CD4-positive, alpha-beta T cell (primary cell): ENCODE data around the gene GNAQ. TPM values are rescaled to one million over a fixed set of nuclear protein-coding genes. Genes with fewer than 3 reads are reported as not detected.

Source experiments
- ATAC-seq: fragments of 200-7000 bp; cut with Tn5 transposase; one replicate; pipeline ENCODE4 v1.10.0; 2022; ENCODE audit warnings: mild to moderate bottlenecking; ENCODE audit not compliant: poor library complexity
- CTCF ChIA-PET: fragments of 350-600 bp; sonication (Branson Sonifier 250); formaldehyde crosslinking; loops from one replicate; lab custom pipeline; 2021; ENCODE audit warnings: antibody characterized with exemption, inconsistent platforms; lab: Charles Lee
- POLR2A ChIA-PET: fragments of 350-600 bp; sonication (Branson Sonifier 250); formaldehyde crosslinking; loops from one replicate; lab custom pipeline; 2021; ENCODE audit warnings: antibody characterized with exemption, inconsistent platforms; lab: Charles Lee
- DNase-seq, 14 experiments: peaks; one replicate each; pipeline ENCODE4 v3.0.0-alpha.2; 2013 to 2020; ENCODE audit warnings: mixed read lengths in 2 of 14
- H3K27ac ChIP-seq, 2 donors: one replicate each; pipeline versions ENCODE4 v1.5.1 to v1.7.0; 2013; ENCODE audit warnings: low read length in 2 of 2, low read depth in 1 of 2, mild to moderate bottlenecking in 1 of 2
- H3K27me3 ChIP-seq, 2 experiments: 1 replicate in 1 of 2; 2 replicates in 1 of 2; pipeline versions ENCODE4 v1.6.1 to v1.7.0; 2013; ENCODE audit warnings: low read length in 2 of 2, control low read depth in 1 of 2, mild to moderate bottlenecking in 1 of 2, moderate library complexity in 1 of 2; ENCODE audit not compliant: insufficient read depth in 2 of 2, control insufficient read depth in 1 of 2
- H3K36me3 ChIP-seq: one replicate; pipeline ENCODE4 v1.6.1; 2013; ENCODE audit warnings: low read length, control low read depth; ENCODE audit not compliant: insufficient read depth
- H3K4me1 ChIP-seq: one replicate; pipeline ENCODE4 v1.6.1; 2013; ENCODE audit warnings: low read length, control low read depth; ENCODE audit not compliant: insufficient read depth
- H3K4me3 ChIP-seq: one replicate; pipeline ENCODE4 v1.5.1; 2013; ENCODE audit warnings: mild to moderate bottlenecking, low read length, moderate library complexity
- H3K9me3 ChIP-seq, 2 experiments: 1 replicate in 1 of 2; 2 replicates in 1 of 2; pipeline versions ENCODE4 v1.6.1 to v1.7.0; 2013; ENCODE audit warnings: low read length in 2 of 2, mild to moderate bottlenecking in 2 of 2, control low read depth in 1 of 2, moderate library complexity in 1 of 2; ENCODE audit not compliant: control insufficient read depth in 1 of 2, insufficient read depth in 1 of 2
- H3K27ac Mint-ChIP-seq: one replicate; pipeline ENCODE4 v1.8.0; 2020; ENCODE audit warnings: mixed read lengths
- H3K27me3 Mint-ChIP-seq: one replicate; pipeline ENCODE4 v1.8.0; 2021; ENCODE audit warnings: mixed read lengths
- H3K36me3 Mint-ChIP-seq: one replicate; pipeline ENCODE4 v1.8.0; 2021; ENCODE audit warnings: low read depth, mixed read lengths
- H3K4me1 Mint-ChIP-seq: one replicate; pipeline ENCODE4 v1.8.0; 2021; ENCODE audit warnings: low read depth, mixed read lengths
- H3K4me3 Mint-ChIP-seq: one replicate; pipeline ENCODE4 v1.8.0; 2020; ENCODE audit warnings: mild to moderate bottlenecking, mixed read lengths
- H3K9me3 Mint-ChIP-seq: one replicate; pipeline ENCODE4 v1.8.0; 2020; ENCODE audit warnings: mixed read lengths
- intact Hi-C, 2 experiments: fragments of 100-400 bp; cut with DNase I in 1 of 2; cut with micrococcal nuclease in 1 of 2; formaldehyde crosslinking; loops; one replicate each; pipeline versions ENCODE4 v1.15.1 to v1.9.0; 2023 to 2025; cut with DNase I, micrococcal nuclease
- total RNA-seq, 174 experiments: library from RNA in 2 of 174; stranded (reverse) in 2 of 174; gene quantifications; one replicate each; pipeline ENCODE4 v1.2.3 and lab custom pipeline; 2021 to 2026
- TF ChIP-seq, protein P1 (sequence below): fragments of 200-600 bp; IDR thresholded peaks from one replicate; pipeline ENCODE4 v1.8.0; 2022; ENCODE audit warnings: antibody characterized with exemption, mild to moderate bottlenecking

The GNAQ gene
- total RNA-seq, 2 experiments from 2014 or later = 55.5 to 55.9 TPM

- Histone ChIP-seq H3K36me3 (no peaks in the 10 kb centered on the region), H3K4me1 (no peaks in the 10 kb centered on the region), H3K27me3 (no peaks in the 10 kb centered on the region), H3K27ac (no peak overlapping the region), H3K4me3 (no peak overlapping the region), H3K9me3 (no peaks in the 10 kb centered on the region)
- POLR2A ChIA-PET = interaction anchor here (0.6 kb wide), 1 partner anchor 46 kb away, joined by 5 read pairs; no protein-coding TSS in a partner anchor
- no peak overlapping the region for H3K27ac Mint-ChIP-seq
- intact Hi-C loops = loop anchor here in 1 of 2 experiments (10.0 kb wide), 1 partner anchor 305 kb away; no protein-coding TSS in a partner anchor
- TF ChIP-seq, protein P1, sequence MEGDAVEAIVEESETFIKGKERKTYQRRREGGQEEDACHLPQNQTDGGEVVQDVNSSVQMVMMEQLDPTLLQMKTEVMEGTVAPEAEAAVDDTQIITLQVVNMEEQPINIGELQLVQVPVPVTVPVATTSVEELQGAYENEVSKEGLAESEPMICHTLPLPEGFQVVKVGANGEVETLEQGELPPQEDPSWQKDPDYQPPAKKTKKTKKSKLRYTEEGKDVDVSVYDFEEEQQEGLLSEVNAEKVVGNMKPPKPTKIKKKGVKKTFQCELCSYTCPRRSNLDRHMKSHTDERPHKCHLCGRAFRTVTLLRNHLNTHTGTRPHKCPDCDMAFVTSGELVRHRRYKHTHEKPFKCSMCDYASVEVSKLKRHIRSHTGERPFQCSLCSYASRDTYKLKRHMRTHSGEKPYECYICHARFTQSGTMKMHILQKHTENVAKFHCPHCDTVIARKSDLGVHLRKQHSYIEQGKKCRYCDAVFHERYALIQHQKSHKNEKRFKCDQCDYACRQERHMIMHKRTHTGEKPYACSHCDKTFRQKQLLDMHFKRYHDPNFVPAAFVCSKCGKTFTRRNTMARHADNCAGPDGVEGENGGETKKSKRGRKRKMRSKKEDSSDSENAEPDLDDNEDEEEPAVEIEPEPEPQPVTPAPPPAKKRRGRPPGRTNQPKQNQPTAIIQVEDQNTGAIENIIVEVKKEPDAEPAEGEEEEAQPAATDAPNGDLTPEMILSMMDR = no peak
- H3K27me3 Mint-ChIP-seq = no peaks in the 10 kb centered on the region
- CTCF ChIA-PET = no interaction called here
- ATAC-seq (no peak), DNase-seq (no peak)
- peaks cover 3% of the 10 kb centered on the region for H3K9me3 Mint-ChIP-seq
- H3K4me3 Mint-ChIP-seq = no peak overlapping the region
- peaks cover 8% of the 10 kb centered on the region for H3K4me1 Mint-ChIP-seq
- H3K36me3 Mint-ChIP-seq = peaks cover 50% of the 10 kb centered on the region
Observed at GRCh38 chr9:77759391-77759790, 272.2 kb downstream of the GNAQ start.

DNA sequence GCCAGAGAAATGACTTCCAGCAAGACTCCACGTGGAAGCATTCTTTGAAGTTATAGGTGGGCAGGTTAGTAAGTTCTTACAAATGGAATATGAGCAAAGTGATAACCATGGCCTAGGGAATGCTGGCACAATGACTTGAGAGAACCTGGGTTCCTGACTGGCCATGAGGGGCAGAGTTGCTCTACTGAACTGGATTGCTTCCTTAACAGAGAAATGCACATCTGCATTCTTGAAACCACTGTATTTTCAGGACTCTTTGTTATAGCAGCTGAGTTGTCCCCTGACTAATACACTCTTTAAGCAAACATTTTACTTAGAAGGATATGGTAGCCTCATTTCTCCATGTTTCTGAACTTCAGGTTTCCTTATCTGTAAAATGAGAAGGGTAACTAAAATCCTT is 275.2 kb downstream of the GNAQ start:
- TF ChIP-seq, protein P1 = no peak
- Histone ChIP-seq H3K27me3 (no peaks in the 10 kb centered on the region), H3K4me1 (no peaks in the 10 kb centered on the region), H3K36me3 (no peaks in the 10 kb centered on the region), H3K9me3 (no peaks in the 10 kb centered on the region), H3K4me3 (no peak overlapping the region), H3K27ac (no peak overlapping the region)
- DNase-seq (no peak), ATAC-seq (no peak)
- no peak overlapping the region for H3K27ac Mint-ChIP-seq
- POLR2A ChIA-PET = interaction anchor here (1.2 kb wide), 1 partner anchor 46 kb away, joined by 3 read pairs; no protein-coding TSS in a partner anchor
- CTCF ChIA-PET = no interaction called here
- no peak overlapping the region for H3K4me3 Mint-ChIP-seq
- peaks cover 3% of the 10 kb centered on the region for H3K9me3 Mint-ChIP-seq
- peaks cover 16% of the 10 kb centered on the region for H3K4me1 Mint-ChIP-seq
- H3K27me3 Mint-ChIP-seq = no peaks in the 10 kb centered on the region
- intact Hi-C loops = loop anchor here in 1 of 2 experiments (10.0 kb wide), 1 partner anchor 302 kb away; no protein-coding TSS in a partner anchor
- H3K36me3 Mint-ChIP-seq = peaks cover 47% of the 10 kb centered on the region

GRCh38 chr9:77753180-77753579 is 278.4 kb downstream of the GNAQ start:
- peaks cover 3% of the 10 kb centered on the region for H3K9me3 Mint-ChIP-seq
- peaks cover 22% of the 10 kb centered on the region for H3K4me1 Mint-ChIP-seq
- Histone ChIP-seq H3K27ac (no peak overlapping the region), H3K4me3 (no peak overlapping the region), H3K9me3 (no peaks in the 10 kb centered on the region), H3K4me1 (no peaks in the 10 kb centered on the region), H3K27me3 (no peaks in the 10 kb centered on the region), H3K36me3 (no peaks in the 10 kb centered on the region)
- no peak overlapping the region for H3K4me3 Mint-ChIP-seq
- DNase-seq (no peak), ATAC-seq (no peak)
- TF ChIP-seq, protein P1 = no peak
- peaks cover 42% of the 10 kb centered on the region for H3K36me3 Mint-ChIP-seq
- ChIA-PET POLR2A (no interaction called here), CTCF (no interaction called here)
- intact Hi-C loops = loop anchor here (5.0 to 10.0 kb wide), 2 partner anchors 298 to 321 kb away; no protein-coding TSS in a partner anchor
- peak overlapping the region; percentile 34 for H3K27ac Mint-ChIP-seq
- H3K27me3 Mint-ChIP-seq = no peaks in the 10 kb centered on the region
